ENCODE data around the gene GALNT16. TPM values are rescaled to one million over a fixed set of nuclear protein-coding genes. Genes with fewer than 3 reads are reported as not detected.

GALNT16 gene
- total and polyA plus RNA-seq, 2 of the 8 experiments (the other 6 are each of a cell fraction or from before 2014, with no cell fraction given) = 5.4 to 6.3 TPM

DNA sequence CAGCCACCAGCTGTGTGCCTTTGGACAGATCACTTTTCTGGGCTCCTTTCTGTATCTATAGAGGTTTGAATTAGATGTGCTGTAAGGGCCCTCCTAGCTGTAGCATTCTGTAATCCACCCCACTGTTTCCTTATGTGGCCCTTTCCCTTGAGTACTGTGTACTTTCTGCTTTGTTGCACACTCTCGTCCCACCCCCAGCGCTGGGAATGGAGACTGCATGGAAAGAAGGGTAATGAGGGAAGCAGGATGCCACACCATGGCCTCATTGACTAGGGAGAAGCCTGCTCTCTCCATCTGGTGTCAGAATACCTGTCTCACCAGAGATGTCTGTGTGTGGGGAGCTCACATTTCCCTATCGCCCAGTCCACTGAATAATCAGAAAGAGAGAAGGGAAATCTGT lies 13.6 kb upstream of the GALNT16 start:
- H3K14ac ChIP-seq (ENCODE audit: insufficient read length) = no peak overlapping the region
- H3K4me2 ChIP-seq (ENCODE audit: insufficient read depth in 1 of 2, low read depth in 2 of 2, low read length in 2 of 2) = no peak overlapping the region
- H2BK20ac ChIP-seq (ENCODE audit: low read length) = no peak overlapping the region
- H3K23me2 ChIP-seq (ENCODE audit: low read depth, low read length) = no peaks in the 10 kb centered on the region
- no peak overlapping the region for H2AFZ ChIP-seq (ENCODE audit: low read length)
- DNase-seq (ENCODE audit: low read depth in 1 of 2, low spot score in 2 of 2) = peak in 1 of 2 experiments; percentile 20
- H4K20me1 ChIP-seq (replicated peaks in 1 of 2; ENCODE audit: control insufficient read depth in 1 of 2, insufficient read depth in 2 of 2, low read length in 2 of 2) = peaks cover 0 to 1% of the 10 kb centered on the region in 2 experiments
- H3K18ac ChIP-seq (ENCODE audit: extremely low read depth, low read length) = no peak overlapping the region
- no peaks in the 10 kb centered on the region for H3K27me3 ChIP-seq (replicated peaks in 1 of 4; ENCODE audit: control insufficient read depth in 3 of 4, extremely low read depth in 1 of 4, insufficient read depth in 3 of 4, low read length in 3 of 4)
- no peak overlapping the region for H3K56ac ChIP-seq (replicated peaks; ENCODE audit: insufficient read length, low read depth, low read length)
- H3K23ac ChIP-seq (ENCODE audit: insufficient read length) = no peak overlapping the region
- H3K79me2 ChIP-seq (ENCODE audit: control insufficient read depth in 1 of 2, insufficient read depth in 2 of 2, low read length in 2 of 2) = no peaks in the 10 kb centered on the region
- H2BK12ac ChIP-seq (ENCODE audit: low read depth, low read length) = no peak overlapping the region
- H3K4me3 ChIP-seq (ENCODE audit: extremely low read depth in 1 of 4, insufficient read depth in 2 of 4, low read depth in 3 of 4, low read length in 4 of 4) = no peak overlapping the region
- H3K9ac ChIP-seq (replicated peaks in 1 of 4; ENCODE audit: extremely low read depth in 1 of 4, low read depth in 3 of 4, low read length in 3 of 4) = no peak overlapping the region
- no peak overlapping the region for H4K91ac ChIP-seq (replicated peaks; ENCODE audit: insufficient read length, low read length)
- H2BK5ac ChIP-seq (ENCODE audit: low read depth, low read length) = no peak overlapping the region
- no peaks in the 10 kb centered on the region; a peak in 1 of 4 replicates for H3K9me3 ChIP-seq (ENCODE audit: insufficient read depth in 2 of 2, low read depth in 1 of 2, low read length in 1 of 2)
- ChIA-PET POLR2A (ENCODE audit: partially characterized antibody) (no interaction called here), CTCF (ENCODE audit: partially characterized antibody) (interaction anchor here (0.7 to 7.9 kb wide), 8 partner anchors 10 to 123 kb away, joined by 3 to 62 read pairs (median 8); no protein-coding TSS in a partner anchor)
- 84% methylated on average over 3 of the region's 3 CpGs; no CpG with 5 or more reads in 1 of the 2 experiments for WGBS, 2 experiments (ENCODE audit: extremely low coverage in 1 of 2, insufficient coverage in 1 of 2, insufficient read length in 1 of 2, insufficient replicate concordance in 2 of 2, low coverage in 1 of 2, low lambda C conversion rate in 2 of 2, missing lambda C conversion rate in 1 of 2)
- no peak overlapping the region for H3K27ac ChIP-seq (ENCODE audit: low read depth, low read length)
- no peaks in the 10 kb centered on the region for H3K36me3 ChIP-seq (ENCODE audit: control insufficient read depth in 2 of 4, insufficient read depth in 4 of 4, low read length in 3 of 4)
- H2BK15ac ChIP-seq (ENCODE audit: low read length) = no peak overlapping the region
- no peak overlapping the region for H4K8ac ChIP-seq (ENCODE audit: extremely low read depth, insufficient read depth, low read length)
- no peaks in the 10 kb centered on the region; a peak in 1 of 7 replicates for H3K4me1 ChIP-seq (replicated peaks in 1 of 4; ENCODE audit: control insufficient read depth in 3 of 4, insufficient read depth in 4 of 4, low read length in 3 of 4)
- H2BK120ac ChIP-seq (replicated peaks; ENCODE audit: low read depth, low read length) = no peak overlapping the region
- H3K79me1 ChIP-seq (ENCODE audit: low read depth, low read length) = no peaks in the 10 kb centered on the region
- FAIRE-seq = no peak
- no peak overlapping the region for H3K4ac ChIP-seq (replicated peaks; ENCODE audit: insufficient read length, low read depth, low read length)
- no peak overlapping the region for H2AK5ac ChIP-seq (ENCODE audit: low read depth, low read length)
- H4K5ac ChIP-seq (ENCODE audit: insufficient read length, low read depth, low read length) = no peak overlapping the region
- TF ChIP-seq SIN3A (conservative IDR thresholded peaks at IDR 0.05 in 1 of 2, IDR thresholded peaks at IDR 0.05 in 1 of 2; ENCODE audit: low read depth in 1 of 2, low read length in 2 of 2) (no peak), CTBP2 (IDR thresholded peaks at IDR 0.05; ENCODE audit: borderline replicate concordance, insufficient read depth, insufficient read length, low read length) (no peak), CBX8 (IDR thresholded peaks at IDR 0.05; ENCODE audit: borderline replicate concordance, low read depth, low read length) (no peak), ZNF274 (IDR thresholded peaks at IDR 0.05; ENCODE audit: borderline replicate concordance, extremely low read depth, low read length) (no peak), TAF7 (optimal IDR thresholded peaks at IDR 0.05; ENCODE audit: borderline replicate concordance, low read depth, low read length) (no peak), SIRT6 (IDR thresholded peaks at IDR 0.05; ENCODE audit: low read length) (no peak), HDAC2 (IDR thresholded peaks at IDR 0.05; ENCODE audit: borderline replicate concordance in 1 of 2, low read depth in 2 of 2, low read length in 2 of 2) (no peak), FOSL1 (IDR thresholded peaks at IDR 0.05; ENCODE audit: insufficient read depth, low read depth, low read length) (no peak), POLR2AphosphoS5 (IDR thresholded peaks at IDR 0.05; ENCODE audit: low read depth, low read length) (no peak), CEBPB (IDR thresholded peaks at IDR 0.05; ENCODE audit: low read depth, low read length) (no peak)
- TF ChIP-seq, protein P1, sequence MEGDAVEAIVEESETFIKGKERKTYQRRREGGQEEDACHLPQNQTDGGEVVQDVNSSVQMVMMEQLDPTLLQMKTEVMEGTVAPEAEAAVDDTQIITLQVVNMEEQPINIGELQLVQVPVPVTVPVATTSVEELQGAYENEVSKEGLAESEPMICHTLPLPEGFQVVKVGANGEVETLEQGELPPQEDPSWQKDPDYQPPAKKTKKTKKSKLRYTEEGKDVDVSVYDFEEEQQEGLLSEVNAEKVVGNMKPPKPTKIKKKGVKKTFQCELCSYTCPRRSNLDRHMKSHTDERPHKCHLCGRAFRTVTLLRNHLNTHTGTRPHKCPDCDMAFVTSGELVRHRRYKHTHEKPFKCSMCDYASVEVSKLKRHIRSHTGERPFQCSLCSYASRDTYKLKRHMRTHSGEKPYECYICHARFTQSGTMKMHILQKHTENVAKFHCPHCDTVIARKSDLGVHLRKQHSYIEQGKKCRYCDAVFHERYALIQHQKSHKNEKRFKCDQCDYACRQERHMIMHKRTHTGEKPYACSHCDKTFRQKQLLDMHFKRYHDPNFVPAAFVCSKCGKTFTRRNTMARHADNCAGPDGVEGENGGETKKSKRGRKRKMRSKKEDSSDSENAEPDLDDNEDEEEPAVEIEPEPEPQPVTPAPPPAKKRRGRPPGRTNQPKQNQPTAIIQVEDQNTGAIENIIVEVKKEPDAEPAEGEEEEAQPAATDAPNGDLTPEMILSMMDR (IDR thresholded peaks at IDR 0.05; ENCODE audit: control extremely low read depth in 1 of 3, insufficient read depth in 1 of 3, low read depth in 1 of 3, low read length in 3 of 3) = no peak

Data from H1 (cell line).